CD4-positive, alpha-beta T cell (primary cell): ENCODE data around the gene MAPK4. TPM values are rescaled to one million over a fixed set of nuclear protein-coding genes. Genes with fewer than 3 reads are reported as not detected.

Experiments
- ATAC-seq: fragments of 200-7000 bp; cut with Tn5 transposase; one replicate; pipeline ENCODE4 v1.10.0; 2022; ENCODE audit warnings: mild to moderate bottlenecking; ENCODE audit not compliant: poor library complexity
- CTCF ChIA-PET: fragments of 350-600 bp; sonication (Branson Sonifier 250); formaldehyde crosslinking; loops from one replicate; lab custom pipeline; 2021; ENCODE audit warnings: antibody characterized with exemption, inconsistent platforms; lab: Charles Lee
- POLR2A ChIA-PET: fragments of 350-600 bp; sonication (Branson Sonifier 250); formaldehyde crosslinking; loops from one replicate; lab custom pipeline; 2021; ENCODE audit warnings: antibody characterized with exemption, inconsistent platforms; lab: Charles Lee
- DNase-seq, 14 experiments: peaks; one replicate each; pipeline ENCODE4 v3.0.0-alpha.2; 2013 to 2020; ENCODE audit warnings: mixed read lengths in 2 of 14
- H3K27ac ChIP-seq, 2 donors: one replicate each; pipeline versions ENCODE4 v1.5.1 to v1.7.0; 2013; ENCODE audit warnings: low read length in 2 of 2, low read depth in 1 of 2, mild to moderate bottlenecking in 1 of 2
- H3K27me3 ChIP-seq, 2 experiments: 1 replicate in 1 of 2; 2 replicates in 1 of 2; pipeline versions ENCODE4 v1.6.1 to v1.7.0; 2013; ENCODE audit warnings: low read length in 2 of 2, control low read depth in 1 of 2, mild to moderate bottlenecking in 1 of 2, moderate library complexity in 1 of 2; ENCODE audit not compliant: insufficient read depth in 2 of 2, control insufficient read depth in 1 of 2
- H3K36me3 ChIP-seq: one replicate; pipeline ENCODE4 v1.6.1; 2013; ENCODE audit warnings: low read length, control low read depth; ENCODE audit not compliant: insufficient read depth
- H3K4me1 ChIP-seq: one replicate; pipeline ENCODE4 v1.6.1; 2013; ENCODE audit warnings: low read length, control low read depth; ENCODE audit not compliant: insufficient read depth
- H3K4me3 ChIP-seq: one replicate; pipeline ENCODE4 v1.5.1; 2013; ENCODE audit warnings: mild to moderate bottlenecking, low read length, moderate library complexity
- H3K9me3 ChIP-seq, 2 experiments: 1 replicate in 1 of 2; 2 replicates in 1 of 2; pipeline versions ENCODE4 v1.6.1 to v1.7.0; 2013; ENCODE audit warnings: low read length in 2 of 2, mild to moderate bottlenecking in 2 of 2, control low read depth in 1 of 2, moderate library complexity in 1 of 2; ENCODE audit not compliant: control insufficient read depth in 1 of 2, insufficient read depth in 1 of 2
- H3K27ac Mint-ChIP-seq: one replicate; pipeline ENCODE4 v1.8.0; 2020; ENCODE audit warnings: mixed read lengths
- H3K27me3 Mint-ChIP-seq: one replicate; pipeline ENCODE4 v1.8.0; 2021; ENCODE audit warnings: mixed read lengths
- H3K36me3 Mint-ChIP-seq: one replicate; pipeline ENCODE4 v1.8.0; 2021; ENCODE audit warnings: low read depth, mixed read lengths
- H3K4me1 Mint-ChIP-seq: one replicate; pipeline ENCODE4 v1.8.0; 2021; ENCODE audit warnings: low read depth, mixed read lengths
- H3K4me3 Mint-ChIP-seq: one replicate; pipeline ENCODE4 v1.8.0; 2020; ENCODE audit warnings: mild to moderate bottlenecking, mixed read lengths
- H3K9me3 Mint-ChIP-seq: one replicate; pipeline ENCODE4 v1.8.0; 2020; ENCODE audit warnings: mixed read lengths
- CTCF ChIP-seq: fragments of 200-600 bp; IDR thresholded peaks from one replicate; pipeline ENCODE4 v1.8.0; 2022; ENCODE audit warnings: antibody characterized with exemption, mild to moderate bottlenecking
- intact Hi-C, 2 experiments: fragments of 100-400 bp; cut with DNase I in 1 of 2; cut with micrococcal nuclease in 1 of 2; formaldehyde crosslinking; loops; one replicate each; pipeline versions ENCODE4 v1.15.1 to v1.9.0; 2023 to 2025; cut with DNase I, micrococcal nuclease
- total RNA-seq, 174 experiments: library from RNA in 2 of 174; stranded (reverse) in 2 of 174; gene quantifications; one replicate each; pipeline ENCODE4 v1.2.3 and lab custom pipeline; 2021 to 2026

MAPK4 gene
- total RNA-seq, 2 experiments from 2014 or later: not detected

- ATAC-seq (no peak), DNase-seq (no peak)
- Histone ChIP-seq H3K4me1 (no peaks in the 10 kb centered on the region), H3K27me3 (peaks cover 0 to 2% of the 10 kb centered on the region in 2 experiments), H3K36me3 (no peaks in the 10 kb centered on the region), H3K4me3 (no peak overlapping the region), H3K27ac (no peak overlapping the region), H3K9me3 (no peaks in the 10 kb centered on the region)
- H3K27ac Mint-ChIP-seq: no peak overlapping the region
- ChIA-PET POLR2A (no interaction called here), CTCF (no interaction called here)
- intact Hi-C loops: no loop called here
- H3K36me3 Mint-ChIP-seq: no peaks in the 10 kb centered on the region
- peaks cover 10% of the 10 kb centered on the region for H3K27me3 Mint-ChIP-seq
- H3K4me1 Mint-ChIP-seq: no peaks in the 10 kb centered on the region
- no peak for TF ChIP-seq CTCF
- no peak overlapping the region for H3K4me3 Mint-ChIP-seq
- H3K9me3 Mint-ChIP-seq: no peaks in the 10 kb centered on the region
These were observed 78.4 kb downstream of the MAPK4 start for GRCh38 chr18:50638016-50638883.

DNA sequence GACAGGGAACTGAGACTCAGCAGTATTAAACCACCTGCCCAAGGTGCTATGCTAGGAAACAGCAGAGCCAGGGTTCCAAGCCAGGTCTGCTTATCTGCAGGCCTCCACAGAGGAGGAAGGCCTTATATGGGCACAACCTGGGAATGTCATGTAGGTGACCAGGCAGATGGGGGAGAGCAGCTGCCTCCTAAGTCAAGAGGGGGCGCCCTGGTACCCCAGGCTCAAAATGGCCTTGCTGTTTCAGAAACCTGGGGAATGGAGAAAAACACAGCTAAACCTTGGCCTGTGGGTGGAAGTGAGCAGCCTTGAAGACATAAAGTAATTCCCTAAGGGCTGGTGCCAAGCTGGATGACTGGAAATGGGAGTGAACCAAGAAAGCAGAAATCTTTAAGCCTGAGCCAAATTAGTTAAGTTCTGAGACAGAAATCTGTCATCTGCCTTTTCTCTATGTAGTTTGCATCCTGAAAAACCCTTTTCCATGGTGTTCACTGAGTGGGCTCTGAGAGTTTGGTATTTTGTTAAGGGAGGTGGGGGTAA lies 79.1 kb downstream of the MAPK4 start:
- Histone ChIP-seq H3K27me3 (peaks cover 0 to 2% of the 10 kb centered on the region in 2 experiments), H3K4me3 (no peak overlapping the region), H3K9me3 (no peaks in the 10 kb centered on the region), H3K36me3 (no peaks in the 10 kb centered on the region), H3K27ac (no peak overlapping the region), H3K4me1 (no peaks in the 10 kb centered on the region)
- H3K27me3 Mint-ChIP-seq: peaks cover 10% of the 10 kb centered on the region
- no peaks in the 10 kb centered on the region for H3K9me3 Mint-ChIP-seq
- no peak for ATAC-seq
- no peak overlapping the region for H3K27ac Mint-ChIP-seq
- intact Hi-C loops: no loop called here
- TF ChIP-seq CTCF: no peak
- no peak for DNase-seq
- H3K4me1 Mint-ChIP-seq: no peaks in the 10 kb centered on the region
- POLR2A ChIA-PET: no interaction called here
- CTCF ChIA-PET: no interaction called here
- no peak overlapping the region for H3K4me3 Mint-ChIP-seq
- H3K36me3 Mint-ChIP-seq: no peaks in the 10 kb centered on the region

DNA sequence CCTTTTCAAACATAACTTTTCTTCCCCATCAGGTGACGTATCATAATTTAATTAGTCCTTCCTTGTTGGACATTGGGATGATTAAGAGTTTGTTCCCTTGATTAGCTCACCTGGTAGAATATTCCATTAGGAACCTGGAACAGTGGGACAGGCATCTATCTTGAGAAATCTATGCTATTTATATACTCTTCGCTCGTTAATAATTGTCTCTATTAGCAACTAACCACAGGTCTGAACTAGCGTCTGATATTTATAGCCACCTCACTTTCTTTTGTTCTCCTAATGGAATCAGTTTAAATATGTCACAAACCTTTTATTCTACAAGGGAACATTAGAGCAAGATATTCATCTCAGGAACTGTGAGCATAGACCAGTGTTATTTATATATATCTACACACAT lies 79.8 kb downstream of the MAPK4 start:
- Mint-ChIP-seq H3K4me3 (no peak overlapping the region), H3K27me3 (peaks cover 10% of the 10 kb centered on the region), H3K36me3 (no peaks in the 10 kb centered on the region), H3K27ac (no peak overlapping the region), H3K4me1 (no peaks in the 10 kb centered on the region), H3K9me3 (no peaks in the 10 kb centered on the region)
- no peak for TF ChIP-seq CTCF
- DNase-seq (no peak), ATAC-seq (no peak)
- Histone ChIP-seq H3K27ac (no peak overlapping the region), H3K4me3 (no peak overlapping the region), H3K36me3 (no peaks in the 10 kb centered on the region), H3K4me1 (no peaks in the 10 kb centered on the region), H3K9me3 (no peaks in the 10 kb centered on the region), H3K27me3 (no peaks in the 10 kb centered on the region)
- ChIA-PET CTCF (no interaction called here), POLR2A (no interaction called here)
- intact Hi-C loops: no loop called here
